GM21529 (cell line): ENCODE measurements around the gene GLIS1.

Experiments
- ATAC-seq: cut with Tn5 transposase; IDR thresholded peaks from one replicate; pipeline ENCODE4 v1.9.1; 2021; ENCODE audit not compliant: unreplicated experiment

Gene GLIS1

DNA sequence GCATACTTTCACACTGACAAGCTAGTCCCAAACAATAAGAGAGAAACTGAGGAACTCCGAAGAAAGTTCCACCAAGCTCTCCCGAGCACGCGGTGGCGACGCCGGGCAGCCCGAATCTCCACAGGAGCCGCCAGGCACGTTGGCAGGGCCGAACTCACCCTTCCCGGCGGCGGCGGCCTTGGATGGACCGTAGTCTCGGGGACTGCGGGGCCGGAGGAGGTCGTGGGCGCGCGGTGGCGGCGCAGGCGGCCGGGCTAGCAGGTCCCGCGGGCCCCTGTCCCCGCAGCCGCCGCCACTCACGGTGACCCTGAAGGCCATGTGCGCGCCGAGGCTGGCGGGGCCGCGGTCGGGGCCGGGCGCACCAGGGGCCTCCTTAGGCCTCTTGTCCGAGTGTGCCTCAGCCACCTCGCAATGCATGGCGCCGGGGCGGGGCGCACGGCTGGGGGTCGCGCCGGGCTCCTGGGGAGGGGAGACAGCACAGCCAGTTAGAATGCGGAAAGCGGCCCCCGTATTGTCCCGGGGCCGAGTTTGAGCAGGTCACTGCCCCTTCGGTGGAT lies 1.2 kb downstream of the GLIS1 start:
- ATAC-seq = no peak

DNA sequence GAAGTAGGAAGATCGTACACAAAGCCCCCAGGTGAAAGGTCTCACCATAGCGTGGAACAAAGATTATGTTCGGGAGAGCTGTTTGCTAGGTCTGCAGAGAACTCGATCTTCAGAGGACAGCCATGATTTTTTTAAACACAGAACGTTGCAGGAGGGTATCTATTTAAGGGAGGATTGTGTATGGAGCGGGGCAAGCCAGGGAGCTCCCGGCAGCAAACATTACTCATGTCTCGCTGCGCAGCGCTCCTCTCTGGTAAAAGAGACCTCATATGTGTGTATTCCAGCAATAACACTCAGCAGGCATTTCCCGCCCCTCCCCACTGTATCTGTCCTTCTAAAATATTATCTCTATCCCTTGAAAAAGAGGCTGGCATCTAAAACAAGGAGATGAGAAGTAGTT lies 2.7 kb downstream of the GLIS1 start:
- no peak for ATAC-seq

DNA sequence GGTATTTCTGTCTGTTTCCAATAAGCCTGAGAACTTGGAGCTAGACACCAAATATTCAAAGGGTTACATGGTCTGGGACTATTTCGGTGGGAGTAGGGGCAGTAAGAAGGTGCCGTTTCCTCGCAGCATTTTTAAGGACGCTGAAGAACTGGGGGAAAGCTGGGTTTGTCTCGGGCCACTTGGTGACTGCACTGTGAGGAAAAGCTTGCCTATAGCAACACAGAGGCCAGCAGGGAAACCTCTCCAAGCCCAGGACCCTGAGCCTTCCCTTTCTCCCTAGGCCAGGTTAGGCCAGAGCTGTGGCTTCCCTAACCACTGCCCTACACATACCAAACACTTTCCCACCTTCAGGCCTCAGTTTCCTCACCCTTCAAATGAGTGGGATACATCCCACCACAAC lies 3.3 kb downstream of the GLIS1 start:
- ATAC-seq = no peak

DNA sequence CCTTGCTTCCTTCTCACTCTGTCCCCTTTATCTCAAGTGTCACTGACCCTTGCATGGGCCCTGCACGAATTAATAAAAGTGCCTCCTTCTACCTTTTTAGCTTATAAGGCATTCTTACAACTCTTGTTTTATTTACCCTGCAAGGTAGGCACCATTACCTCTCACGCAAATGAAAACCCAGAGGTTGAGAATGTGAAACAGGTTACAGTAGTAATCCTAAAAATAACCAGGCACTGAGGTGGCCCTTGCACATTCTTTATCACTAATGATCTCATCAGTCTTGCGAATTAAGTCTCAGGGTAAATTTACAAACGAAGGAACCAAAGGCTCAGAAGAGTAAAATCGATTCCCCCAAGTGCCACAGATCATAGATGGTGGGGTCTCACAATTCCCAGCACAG lies 3.7 kb downstream of the GLIS1 start:
- no peak for ATAC-seq

DNA sequence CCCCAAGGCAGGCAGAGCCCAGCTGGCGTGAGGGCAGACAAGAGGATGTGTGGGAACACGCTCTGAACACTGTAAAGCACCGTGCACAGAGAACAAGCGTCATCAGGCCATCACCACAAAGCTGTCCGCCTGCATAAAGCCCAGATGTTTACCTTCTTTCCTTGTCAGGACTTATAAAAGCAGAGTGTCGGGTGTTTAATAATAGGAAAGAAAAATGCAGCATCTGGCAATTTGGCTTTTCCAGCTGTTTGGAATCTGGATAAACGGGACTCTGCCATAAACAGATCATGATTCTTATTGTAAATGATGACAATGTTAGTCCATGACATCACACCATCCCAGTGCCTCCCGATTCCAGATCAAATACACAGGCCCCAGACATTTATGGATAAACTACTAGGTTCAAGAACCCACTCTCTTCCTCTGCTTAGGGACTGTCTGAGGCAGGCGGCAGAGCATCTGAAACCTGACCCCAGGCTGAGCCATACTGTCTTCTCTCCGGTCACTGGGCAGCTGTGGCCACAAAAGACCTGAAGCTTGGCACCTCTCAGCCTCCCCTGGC lies 4.2 kb downstream of the GLIS1 start:
- ATAC-seq = no peak

DNA sequence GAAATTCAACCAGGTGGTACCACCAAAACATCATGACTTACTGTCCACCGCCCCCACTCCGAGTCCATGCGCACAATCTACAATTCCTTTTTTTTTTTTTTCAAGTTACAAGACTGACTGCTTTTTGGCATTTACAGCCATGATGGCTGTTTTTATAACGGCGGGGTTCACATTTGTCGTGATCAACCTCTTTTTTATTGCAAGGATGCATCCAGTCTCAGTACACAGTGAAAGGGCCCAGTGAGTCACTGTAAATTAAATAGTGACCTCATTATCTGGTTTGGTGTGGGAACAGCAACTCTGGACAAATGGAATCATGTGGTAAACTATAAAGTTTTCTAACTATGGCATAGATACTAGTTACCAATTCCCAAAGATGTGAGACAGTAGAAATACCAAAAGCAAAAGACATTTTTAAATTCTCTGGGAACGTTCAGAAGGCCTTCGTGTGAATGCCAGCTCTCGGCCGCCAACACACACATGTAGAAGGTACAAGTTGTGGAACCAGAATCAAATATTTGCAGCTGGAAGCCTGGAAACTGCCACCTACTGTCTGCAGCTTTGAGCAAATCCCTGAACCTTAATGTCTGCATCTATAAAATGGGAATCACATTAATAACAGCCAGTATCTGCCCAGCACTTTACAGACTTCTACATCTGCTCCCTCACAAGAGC lies 4.9 kb downstream of the GLIS1 start:
- no peak for ATAC-seq

DNA sequence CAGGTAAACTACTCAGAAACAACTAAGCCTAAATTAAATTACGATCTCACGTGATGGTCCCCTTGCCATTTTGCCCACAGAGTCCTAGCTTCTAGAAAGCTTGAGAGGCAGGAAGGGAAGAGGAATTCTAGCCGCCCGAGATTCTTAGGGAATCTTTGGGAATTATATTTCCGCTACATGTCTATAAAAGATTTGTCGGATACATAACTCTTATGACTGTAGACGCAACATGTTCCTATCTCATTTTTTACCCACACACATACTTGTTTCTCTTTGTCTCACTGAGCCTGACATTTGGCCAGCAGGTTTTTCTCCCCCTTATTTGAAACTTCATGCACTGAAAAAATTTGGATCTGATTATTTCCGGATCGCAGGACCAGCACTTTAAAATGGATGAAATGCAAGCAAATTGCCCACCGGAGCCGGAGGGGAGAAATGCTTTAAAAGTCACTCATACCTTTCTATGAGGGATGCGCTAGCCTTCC lies 5.5 kb downstream of the GLIS1 start:
- ATAC-seq = no peak

DNA sequence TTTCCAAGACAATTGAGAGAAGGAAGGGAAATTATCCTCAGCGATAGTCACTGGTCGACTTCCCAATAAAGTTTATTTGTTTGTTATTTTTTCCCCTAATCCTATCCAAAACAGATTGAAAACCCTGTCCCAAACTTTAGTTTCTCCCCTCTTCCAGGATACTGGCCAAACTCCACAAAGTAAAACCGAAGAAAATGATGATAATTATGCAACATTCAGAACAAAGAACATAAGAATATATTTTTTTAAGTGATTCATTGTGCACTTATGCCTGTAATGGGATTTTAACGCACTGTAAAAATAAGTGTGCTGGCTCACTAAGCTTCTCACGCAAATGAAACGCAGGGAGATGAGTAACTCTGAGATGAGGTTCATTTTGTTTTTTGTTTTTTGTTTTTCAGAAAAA lies 6.0 kb downstream of the GLIS1 start:
- ATAC-seq = no peak

DNA sequence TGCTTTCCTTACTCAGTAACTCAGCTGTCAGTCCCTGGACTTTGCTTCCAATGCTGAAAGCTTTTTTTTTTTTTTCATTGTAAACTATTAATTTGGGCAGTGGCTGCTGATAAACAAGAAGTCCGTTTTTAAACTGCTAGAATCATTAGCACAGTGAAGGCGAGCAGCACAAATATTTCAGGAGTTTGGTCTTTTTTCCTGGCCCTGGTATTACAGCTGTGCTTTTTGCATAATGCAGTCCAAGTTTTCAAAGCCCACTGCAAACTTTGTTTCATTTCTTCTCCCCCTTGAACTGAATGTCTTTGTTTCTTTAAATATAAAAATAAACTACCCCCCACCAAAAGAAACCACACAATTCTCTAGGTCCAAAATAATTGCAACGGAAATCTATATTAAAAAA lies 6.6 kb downstream of the GLIS1 start:
- ATAC-seq = no peak

DNA sequence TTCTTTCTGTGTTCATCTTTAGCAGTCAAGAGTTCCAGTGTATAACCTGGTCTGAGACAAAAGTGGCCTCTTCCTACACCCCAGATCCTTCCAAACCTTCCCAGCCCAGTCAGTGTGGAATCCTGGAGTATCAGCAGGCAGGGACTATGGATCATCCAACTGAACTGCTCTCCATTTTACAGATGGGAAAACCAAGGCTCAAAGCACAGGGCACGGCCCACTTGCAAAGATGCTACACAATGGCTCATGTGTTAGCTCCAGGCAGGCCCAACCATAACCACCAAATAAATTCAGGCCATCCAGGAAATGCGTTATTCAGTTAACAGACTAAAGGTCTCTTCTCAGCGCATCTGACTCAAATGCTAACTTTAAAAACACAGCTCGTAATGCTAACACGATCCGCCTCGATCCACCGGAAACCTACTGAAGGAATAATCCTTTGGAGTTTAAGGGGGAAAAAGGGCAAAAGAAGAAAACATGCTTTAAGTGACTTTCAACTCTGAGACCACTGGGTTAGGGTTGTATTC lies 7.1 kb downstream of the GLIS1 start:
- ATAC-seq = no peak

DNA sequence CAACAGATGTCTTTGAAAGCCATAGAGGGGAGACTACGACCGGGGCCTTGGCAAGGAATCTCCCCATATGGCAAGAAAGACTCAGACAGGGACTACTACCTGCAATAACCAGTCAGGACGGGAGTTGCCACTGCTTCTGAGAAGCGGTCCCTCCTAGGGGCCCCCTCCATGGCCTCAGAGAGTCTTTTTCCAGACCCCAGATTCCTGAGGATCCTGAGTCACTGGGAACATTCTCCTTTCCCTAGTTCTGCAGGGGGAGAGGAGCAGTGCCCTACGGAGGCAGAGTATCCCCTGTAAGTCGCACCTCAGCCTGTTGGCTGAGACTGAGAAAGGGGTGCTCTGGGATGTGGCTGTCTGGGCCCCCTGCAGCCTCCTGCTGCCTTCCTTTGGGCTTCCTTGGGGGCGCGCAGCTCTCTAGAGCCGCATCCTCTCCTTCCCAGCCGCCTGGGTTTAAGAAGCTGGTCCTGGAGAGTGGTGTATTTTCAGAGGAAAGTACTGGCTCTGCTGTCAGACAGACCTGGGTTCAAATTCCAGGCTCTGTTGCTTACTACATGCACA lies 7.8 kb downstream of the GLIS1 start:
- no peak for ATAC-seq

DNA sequence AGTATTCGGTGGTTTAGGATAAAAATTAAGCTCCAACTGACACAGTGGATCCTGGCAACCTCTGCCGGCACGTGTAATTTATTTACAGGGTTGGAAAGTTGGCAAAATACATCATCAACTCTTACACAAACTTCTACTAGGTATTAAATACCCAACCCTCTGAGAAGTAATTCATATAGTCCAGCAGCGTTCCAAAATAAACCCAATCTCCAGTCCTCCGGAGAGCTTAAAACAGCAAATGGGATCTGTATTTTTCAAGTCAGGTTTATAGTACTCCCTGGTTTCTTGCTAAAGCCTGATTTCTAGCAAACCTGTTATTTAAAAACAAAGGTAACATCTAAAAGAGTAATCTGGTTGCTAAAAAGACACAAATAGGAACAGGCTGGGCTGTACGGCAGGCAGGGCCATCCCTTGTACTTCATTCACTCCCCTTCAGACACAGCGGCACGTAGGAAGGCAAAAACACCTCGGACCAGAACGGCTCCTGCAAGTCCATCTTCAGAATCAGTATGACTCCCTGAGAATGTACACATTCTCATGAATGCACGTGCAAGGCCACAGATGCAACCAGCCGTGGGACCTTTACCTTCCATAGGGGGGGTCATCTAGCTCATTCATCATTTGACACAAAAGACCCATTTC lies 8.6 kb downstream of the GLIS1 start:
- ATAC-seq = no peak

DNA sequence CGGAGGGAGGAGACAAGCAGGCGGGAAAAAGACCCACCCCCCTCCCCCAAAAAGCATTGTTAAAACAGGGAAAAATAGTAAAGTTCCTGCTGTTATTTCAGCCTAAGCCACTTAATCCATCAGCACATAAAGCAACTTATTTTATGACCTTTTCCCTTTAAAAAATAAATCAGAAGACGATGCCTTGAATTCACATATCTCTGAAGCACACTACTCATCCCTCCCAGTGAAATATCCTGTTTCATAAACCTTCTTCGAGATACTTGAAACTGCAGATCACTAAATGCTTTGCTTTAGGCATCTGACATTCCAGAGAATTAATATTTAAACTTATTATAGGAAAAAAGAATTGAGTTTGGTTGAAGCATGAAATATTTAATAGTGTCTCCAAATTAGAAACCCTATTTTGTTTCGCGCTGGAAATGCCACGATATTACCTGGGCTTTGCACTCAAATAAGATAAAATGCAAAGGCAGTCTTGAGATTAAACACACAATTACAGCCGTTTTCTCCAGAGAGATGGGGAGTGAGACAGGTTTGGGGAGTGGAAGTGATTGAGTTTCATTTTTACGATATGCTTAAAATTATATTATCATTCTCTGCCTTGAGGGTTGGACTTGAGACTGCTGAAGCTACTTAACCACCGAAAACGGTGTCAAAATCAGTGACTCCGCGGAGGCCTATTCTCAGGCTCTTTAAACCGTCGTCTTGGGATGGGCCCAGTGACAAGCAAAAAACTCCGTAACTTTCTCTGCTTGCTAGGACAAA lies 9.3 kb downstream of the GLIS1 start:
- ATAC-seq = no peak

DNA sequence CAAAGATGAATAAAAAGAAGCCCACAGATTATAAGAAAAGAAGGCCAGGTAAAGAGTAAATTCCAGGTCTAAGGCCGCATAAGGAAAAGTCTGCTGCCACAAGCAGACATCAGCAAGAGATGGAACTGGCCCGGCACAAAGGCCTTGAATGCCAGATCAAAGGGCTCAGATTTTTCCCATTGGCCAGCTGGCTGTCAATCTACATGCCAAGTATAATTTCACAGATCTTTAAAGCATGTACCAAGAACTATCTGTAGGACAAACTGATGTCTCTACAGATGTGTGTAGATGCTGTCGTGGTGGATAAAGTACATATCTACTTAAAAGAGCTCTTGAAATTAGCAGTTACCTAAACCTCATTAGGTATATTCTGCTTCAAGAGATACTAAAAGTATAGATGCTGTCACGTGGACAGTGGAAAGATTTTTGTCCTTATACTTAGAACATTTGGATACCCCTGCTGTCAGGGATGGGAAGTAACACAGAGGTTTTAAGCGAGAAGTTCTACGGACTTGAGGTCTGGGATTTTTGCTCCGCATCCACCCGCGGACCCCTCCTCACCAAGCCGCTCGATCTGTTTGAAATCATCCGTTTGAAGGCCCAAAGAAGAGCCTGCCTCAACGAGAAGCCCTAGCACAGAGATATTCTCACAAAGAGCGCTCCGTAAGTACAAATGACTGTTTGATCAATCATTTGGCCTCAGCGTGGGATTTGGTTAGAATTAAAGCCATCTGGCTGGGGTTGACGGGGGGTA lies 10.1 kb downstream of the GLIS1 start:
- no peak for ATAC-seq

DNA sequence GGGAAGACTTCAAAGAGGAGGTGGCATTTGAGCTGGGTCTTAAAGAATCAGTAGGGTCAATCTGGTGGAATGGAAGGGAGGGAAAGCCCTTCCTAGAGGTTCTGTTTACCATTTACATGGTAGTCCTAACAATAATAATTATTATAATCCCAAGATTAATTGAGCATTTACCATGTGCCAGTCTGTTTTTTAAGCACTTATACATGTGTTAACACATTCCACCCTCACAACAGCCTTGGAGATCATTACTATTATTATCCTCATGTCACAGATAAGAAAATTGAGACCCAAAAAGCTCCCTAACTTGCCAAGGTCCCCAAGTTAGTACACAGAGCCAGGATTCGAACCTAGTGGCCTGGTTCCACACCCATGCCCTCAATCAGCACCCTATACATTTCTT lies 10.8 kb downstream of the GLIS1 start:
- no peak for ATAC-seq

DNA sequence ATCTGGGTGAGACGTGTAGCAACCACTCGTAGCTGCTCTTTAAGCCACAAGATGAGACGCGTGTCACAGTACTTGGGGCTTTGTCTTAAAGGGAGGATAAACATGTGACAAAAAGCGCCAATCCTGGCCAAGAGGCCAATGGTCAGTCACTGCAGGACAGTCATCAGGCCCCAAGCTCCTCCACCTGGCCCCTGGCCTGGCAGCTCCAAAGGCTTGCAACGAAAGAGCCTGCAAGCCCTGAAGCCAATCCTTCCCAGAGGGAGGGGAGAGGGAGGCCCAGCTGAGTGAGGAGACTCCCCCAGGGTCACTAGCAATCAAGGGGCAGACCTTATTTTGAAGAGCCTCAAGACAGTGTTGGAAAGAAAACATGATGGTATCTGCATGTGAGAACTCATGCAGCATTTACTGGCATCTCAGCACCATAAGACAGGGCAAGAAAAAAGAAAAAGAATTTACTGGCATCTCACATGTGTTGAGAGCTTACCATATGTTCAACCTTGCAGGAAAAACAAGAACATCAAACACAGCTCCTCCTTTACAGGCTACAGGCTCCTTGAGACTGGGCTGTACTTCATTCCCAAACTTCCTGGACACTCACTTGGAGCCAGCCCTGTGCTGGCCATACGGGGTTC lies 11.4 kb downstream of the GLIS1 start:
- no peak for ATAC-seq

DNA sequence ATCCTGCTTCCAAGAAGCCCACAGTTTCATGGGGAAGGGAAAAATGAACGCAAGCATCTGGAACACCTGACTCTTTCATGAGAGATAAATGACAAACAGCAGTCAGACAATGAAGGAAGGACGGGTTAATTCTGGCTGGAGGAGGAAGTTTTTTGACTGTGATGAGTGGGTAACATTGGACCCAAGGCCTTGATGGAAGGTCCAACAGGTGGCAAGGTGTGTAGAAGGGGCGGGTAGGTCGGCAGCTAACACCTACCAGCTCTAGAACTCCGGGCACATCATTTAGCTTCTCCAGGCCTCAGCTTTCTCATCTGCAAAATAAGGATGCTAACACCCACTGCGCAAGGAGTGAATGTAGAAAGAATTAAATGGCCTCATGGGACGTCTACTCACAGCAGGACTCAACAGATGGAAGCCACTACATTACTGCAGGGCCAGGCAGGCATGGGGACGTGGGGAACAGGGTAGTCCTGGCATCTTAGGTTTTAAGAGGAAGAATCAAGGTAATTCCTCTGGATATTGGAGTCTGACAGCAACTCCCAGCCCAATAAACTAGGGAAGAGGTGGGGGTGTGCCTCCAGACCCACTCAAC lies 12.9 kb downstream of the GLIS1 start:
- no peak for ATAC-seq

DNA sequence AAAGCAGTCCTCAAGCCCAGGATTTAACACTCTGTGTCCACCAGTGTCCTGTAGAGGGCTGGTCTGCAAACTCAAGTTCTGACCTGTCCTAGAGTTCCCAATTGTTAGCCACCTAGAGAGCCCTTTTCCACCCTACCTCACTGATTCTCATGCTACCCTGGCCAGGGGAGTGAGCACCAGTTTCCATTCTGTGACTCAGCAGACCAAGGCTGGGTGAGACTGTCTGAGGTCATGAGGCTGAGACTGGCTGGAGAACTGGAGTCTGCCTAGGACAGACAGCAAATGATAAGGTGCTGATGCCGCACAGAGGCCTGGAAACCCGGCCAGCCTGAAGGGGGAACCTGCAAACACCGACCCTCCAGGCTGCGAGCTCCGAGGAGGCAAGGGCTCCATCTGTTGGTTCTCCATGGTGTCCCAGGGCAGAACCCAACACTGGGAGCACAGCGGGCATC lies 13.7 kb downstream of the GLIS1 start:
- ATAC-seq = no peak

DNA sequence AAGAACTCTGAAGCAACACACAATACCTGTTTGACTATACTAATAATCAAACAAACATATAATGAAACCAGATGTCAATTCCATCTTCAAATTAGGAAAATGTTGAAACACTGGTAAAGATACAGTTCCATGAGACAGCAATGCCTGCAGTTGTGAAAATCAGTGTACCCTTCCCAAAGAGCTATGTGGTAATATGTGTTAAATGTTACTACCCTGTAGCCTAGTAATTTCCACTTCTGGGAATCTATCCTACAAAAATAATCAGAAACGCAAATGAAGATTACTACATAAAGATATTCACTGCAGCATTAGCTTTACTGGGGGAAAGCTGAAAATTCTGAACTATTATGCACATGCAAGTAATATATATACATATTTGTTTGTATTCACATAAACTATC lies 16.9 kb downstream of the GLIS1 start:
- ATAC-seq = no peak
